ENCODE data around the gene OLA1.
A peak's percentile ranks its signal among the peaks of the same experiment; 100 is the strongest.
"Not testable (repeated sequence)": the region's sequence is repeated elsewhere in the genome, so short reads cannot be mapped to it uniquely, and the experiment has no call there.

The OLA1 gene

DNA sequence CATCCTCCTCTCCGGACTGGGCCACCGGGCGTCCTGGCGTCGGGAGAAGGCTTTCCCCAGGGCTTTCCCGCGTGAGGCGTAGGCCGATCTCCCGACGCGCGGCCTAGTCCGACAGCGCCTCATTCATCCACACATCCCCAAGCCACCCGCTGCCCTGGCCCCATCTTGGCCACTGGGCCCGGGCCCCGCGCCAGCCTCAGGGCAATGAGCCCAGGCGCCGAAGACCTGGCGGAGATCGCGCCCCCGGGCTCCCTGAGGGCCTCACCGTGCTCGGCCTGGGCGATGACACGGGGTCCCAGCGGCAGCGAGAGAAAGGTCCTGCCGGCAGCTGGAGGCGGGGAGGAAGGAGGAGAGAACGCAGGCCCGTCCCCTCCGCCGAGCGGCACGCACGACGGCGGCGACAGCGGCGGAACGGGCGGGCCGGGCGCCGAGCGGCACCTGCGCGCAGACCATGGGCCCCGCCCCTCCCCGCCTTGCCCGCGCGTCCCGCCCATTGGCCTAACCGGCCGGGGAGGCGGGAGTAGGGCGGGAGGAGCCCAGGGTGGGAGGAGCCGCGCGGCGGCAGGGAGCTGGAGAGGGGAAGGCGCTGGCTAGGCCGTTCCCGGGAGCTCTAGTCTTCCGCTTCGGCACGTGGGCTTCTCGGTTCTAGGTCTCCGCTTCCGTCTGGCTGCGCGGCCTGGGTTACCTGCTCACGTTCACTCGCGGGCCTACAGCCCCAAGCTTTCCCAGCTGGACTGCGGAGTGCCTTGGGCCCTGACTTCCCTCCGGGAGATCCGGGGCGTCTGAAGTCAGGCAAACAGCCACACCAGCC is at the start of gene OLA1:
TSS of gene OLA1 (minus strand) at position 346 of the 811 bp plus-strand sequence. CDS start 1,717 bp downstream, outside the sequence.
- peak; percentile 87 for DNase-seq

DNA sequence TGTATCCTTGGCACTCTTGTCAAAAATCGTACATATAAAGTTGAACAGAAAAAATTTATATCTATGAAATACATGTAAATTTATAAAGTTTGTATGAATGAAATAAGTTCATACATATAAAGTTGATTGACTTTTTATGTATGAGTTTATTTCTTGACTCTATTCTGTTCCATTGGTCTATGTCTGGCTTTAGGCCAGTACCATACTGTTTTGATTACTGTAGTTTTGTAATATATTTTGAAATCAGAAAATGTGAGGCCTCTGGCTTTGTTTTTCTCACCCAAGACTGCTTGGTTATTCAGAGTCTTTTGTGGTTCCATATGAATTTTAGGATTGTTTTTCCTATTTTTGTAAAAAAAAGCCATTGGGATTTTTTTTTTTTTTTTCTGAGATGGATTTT is 44.6 kb upstream of the OLA1 start:
- DNase-seq = no peak

- no peak for DNase-seq
Observed at GRCh38 chr2:174286172-174286571, 37.8 kb upstream of the OLA1 start.

- DNase-seq = no peak
Observed at GRCh38 chr2:174282441-174282840, 34.1 kb upstream of the OLA1 start.

- DNase-seq = no peak
Observed at GRCh38 chr2:174281736-174282135, 33.4 kb upstream of the OLA1 start.

DNA sequence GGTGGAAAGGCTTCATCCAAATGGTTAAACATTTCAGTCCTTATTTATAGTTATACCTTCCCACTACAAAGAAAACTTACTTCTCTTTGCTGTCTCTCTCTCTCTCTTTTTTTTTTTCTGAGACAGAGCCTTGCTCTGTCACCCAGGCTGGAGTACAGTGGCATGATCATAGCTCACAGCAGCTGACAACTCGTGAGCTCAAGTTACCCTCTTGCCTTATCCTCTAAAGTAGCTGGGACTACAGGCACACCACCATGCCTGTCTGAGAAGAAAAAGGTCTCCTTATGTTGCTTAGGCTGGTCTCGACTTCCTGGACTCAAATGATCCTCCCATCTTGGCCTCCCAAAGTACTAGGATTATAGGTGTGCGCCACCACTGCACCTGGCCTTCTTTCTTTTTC is 32.3 kb upstream of the OLA1 start:
- no peak for DNase-seq

GRCh38 chr2:174270263-174270662 is 21.9 kb upstream of the OLA1 start:
- not testable (repeated sequence) for DNase-seq

GRCh38 chr2:174266288-174266687 is 18.0 kb upstream of the OLA1 start:
- DNase-seq = no peak

DNA sequence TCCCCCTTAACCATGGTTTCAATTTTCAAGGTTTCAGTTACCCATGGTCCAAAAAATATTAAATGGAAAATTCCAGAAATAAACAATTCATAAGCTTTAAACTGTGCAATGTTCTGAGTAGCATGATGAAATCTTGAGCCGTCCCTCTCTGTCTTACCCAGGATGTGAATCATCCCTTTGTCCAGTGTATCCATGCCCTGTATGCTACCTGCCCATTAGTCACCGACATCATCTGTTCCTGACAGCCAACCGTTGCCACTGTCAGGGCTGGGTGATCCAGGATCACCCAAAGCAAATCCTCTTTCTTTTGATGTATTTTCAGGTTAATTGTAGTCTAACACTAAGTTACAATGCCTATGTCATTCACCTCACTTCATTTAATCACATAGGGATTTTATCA is 15.7 kb upstream of the OLA1 start:
- DNase-seq = no peak

- no peak for DNase-seq
Observed at GRCh38 chr2:174259981-174260380, 11.6 kb upstream of the OLA1 start.

- DNase-seq = no peak
Observed at GRCh38 chr2:174254267-174254666, 5.9 kb upstream of the OLA1 start.

- no peak for DNase-seq
Observed at GRCh38 chr2:174248998-174249592, 763 bp upstream of the OLA1 start.

GRCh38 chr2:174247474-174248186 is 702 bp downstream of the OLA1 start:
- DNase-seq = no peak

DNA sequence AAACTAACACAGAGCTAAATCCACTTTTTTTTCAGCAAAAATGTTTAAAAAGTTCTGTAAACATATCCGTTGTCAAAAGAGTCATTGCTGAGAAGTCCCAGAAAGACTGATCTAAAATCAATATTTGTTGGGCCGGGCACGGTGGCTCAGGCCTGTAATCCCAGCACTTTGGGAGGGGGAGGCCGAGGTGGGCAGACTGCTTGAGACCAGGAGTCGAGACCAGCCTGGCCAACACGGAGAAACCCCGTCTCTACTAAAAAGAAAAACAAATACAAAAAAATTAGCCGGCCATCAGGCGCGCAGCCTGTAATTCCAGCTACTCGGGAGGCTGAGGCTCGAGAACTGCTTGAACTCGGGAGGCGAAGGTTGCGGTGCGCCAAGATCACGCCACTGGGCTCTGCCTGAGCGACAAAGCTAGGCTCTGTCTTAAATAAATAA is 1.4 kb downstream of the OLA1 start:
- no peak for DNase-seq

GRCh38 chr2:174245628-174246027 is 2.7 kb downstream of the OLA1 start:
- not testable (repeated sequence) for DNase-seq

DNA sequence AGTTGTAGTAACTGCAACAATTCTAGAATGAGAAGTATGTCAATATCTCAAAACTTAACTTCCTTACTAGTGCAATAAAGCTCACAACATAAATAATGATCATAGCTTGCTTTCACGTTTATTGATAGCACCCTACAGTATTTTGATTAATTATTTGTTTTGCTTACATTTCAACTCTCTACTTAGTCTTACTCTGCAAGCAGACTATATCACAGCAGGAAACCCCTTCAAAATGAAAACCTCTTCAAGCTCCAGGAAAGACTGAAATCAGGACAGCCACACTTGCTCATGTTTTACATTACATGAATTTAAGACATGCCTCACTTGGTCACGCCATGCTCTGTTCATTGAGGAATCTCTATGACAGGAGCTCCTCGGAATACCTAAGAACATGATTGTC is 3.3 kb downstream of the OLA1 start:
- DNase-seq = no peak

- DNase-seq = no peak
Observed at GRCh38 chr2:174243812-174244211, 4.5 kb downstream of the OLA1 start.

GRCh38 chr2:174240097-174240496 is 8.2 kb downstream of the OLA1 start:
- DNase-seq = no peak

DNA sequence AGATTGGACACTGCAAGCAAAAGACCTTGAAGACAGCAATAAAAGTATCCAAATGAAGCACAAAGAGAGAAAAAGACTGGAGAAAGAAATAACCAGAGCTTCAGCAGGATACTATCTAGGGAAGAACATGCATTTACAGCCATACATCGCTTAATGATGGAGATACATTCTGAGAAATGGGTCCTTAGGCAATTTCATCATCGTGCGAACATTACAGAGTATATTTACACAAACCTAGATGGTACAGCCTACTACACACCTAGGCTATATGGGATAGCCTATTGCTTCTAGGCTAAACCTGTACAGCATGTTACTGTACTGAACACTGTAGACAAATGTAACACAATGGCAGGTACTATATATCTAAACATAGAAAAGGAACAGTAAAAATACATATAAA is 11.9 kb downstream of the OLA1 start:
- DNase-seq = no peak

- DNase-seq = no peak
Observed at GRCh38 chr2:174235680-174236079, 12.7 kb downstream of the OLA1 start.

GRCh38 chr2:174233771-174234275 is 14.5 kb downstream of the OLA1 start:
- no peak for DNase-seq

DNA sequence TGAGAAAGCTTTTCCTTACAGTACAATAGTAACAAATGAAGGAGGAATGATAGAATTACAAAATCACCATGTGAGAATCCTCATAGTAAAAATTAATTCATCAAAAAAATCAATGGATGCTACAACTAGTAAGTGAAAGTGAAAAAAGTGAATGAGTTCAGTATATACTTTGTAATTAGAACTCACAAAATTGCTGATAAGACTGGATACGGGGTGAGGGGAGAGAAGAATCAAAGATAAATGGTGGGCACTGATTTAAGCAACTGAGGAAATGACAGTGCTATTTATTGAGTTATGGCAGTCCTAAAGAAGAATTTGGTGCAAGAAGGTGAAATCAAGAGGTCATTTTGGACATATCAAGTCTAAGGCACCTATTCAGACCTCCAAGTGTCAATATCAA is 20.6 kb downstream of the OLA1 start:
- no peak for DNase-seq

DNA sequence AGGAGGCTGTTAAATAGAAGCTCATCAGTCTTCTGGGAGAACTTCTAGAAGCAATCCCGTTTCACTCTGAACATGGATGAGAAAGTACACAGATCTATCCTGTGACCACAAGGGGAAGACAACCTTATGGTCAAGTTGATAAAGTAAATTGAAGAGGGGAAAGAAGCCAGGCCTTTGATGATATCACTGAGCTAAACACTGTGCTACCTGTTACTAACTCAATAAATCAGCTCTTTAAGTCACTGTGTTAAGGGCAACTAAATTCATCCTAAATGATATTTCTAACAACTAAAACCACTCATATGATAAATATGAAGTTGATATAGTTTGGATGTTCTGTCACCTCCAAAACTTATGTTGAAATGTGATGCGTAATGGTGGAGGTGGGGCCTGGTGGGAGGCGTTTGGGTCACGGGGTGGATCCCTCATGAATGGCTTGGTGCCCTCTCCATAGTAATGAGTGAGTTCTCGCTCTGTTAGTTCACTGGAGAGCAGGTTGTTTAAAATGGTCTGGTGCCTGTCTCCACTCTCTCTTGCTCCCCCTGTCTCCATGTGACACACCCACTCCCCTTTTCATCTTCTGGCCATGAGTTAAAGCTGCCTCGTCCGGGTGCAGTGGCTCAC is 23.6 kb downstream of the OLA1 start:
- DNase-seq = no peak
